Measurements from ENCODE around the gene PRR27.

- TF ChIP-seq CTCF (IDR thresholded peaks at IDR 0.05) (no peak), ZFX (IDR thresholded peaks at IDR 0.05; ENCODE audit: borderline replicate concordance) (no peak)
Observed at GRCh38 chr4:70110917-70111316, 43.1 kb upstream of the PRR27 start.
